ENCODE results near the gene LLCFC1. TPM values are rescaled to one million over a fixed set of nuclear protein-coding genes. Genes with fewer than 3 reads are reported as not detected.

LLCFC1 gene
- total RNA-seq, 2 donors from 2014 or later: 6.4 TPM; not detected in 1

GRCh38 chr7:142984297-142984696 is 45.0 kb downstream of the LLCFC1 start:
- Histone ChIP-seq H3K9me3 (no peaks in the 10 kb centered on the region), H3K4me3 (no peak overlapping the region), H3K27ac (no peak overlapping the region), H3K36me3 (no peaks in the 10 kb centered on the region), H3K4me1 (replicated peaks) (no peaks in the 10 kb centered on the region), H3K27me3 (replicated peaks; ENCODE audit: insufficient read depth) (no peaks in the 10 kb centered on the region)
- no peak for DNase-seq (ENCODE audit: low spot score)
- WGBS: 100% methylated on average over 1 of the region's 1 CpG
- no peak for TF ChIP-seq POLR2A (IDR thresholded peaks at IDR 0.05)
- no peak for TF ChIP-seq CTCF (IDR thresholded peaks at IDR 0.05)
- TF ChIP-seq POLR2AphosphoS5 (IDR thresholded peaks at IDR 0.05): no peak
- intact Hi-C loops (cut with DNase I): no loop called here

Other genes starting within 250 kb of the LLCFC1 start
- gene PRSS1, start 190.0 kb upstream of the LLCFC1 start, total RNA-seq: not detected
- gene PRSS2, start 168.5 kb upstream of the LLCFC1 start, total RNA-seq: not detected
- 100 to 1,000 TPM in 1 of 2 donors, 10 to 100 TPM in 1; 98.1 to 122 TPM for gene EPHB6, start 84.4 kb upstream of the LLCFC1 start, total RNA-seq
- gene TRPV6, start 53.7 kb upstream of the LLCFC1 start, total RNA-seq: 10 to 100 TPM; 47.0 to 82.0 TPM
- not detected for gene TRPV5, start 5.7 kb upstream of the LLCFC1 start, total RNA-seq
- 10 to 100 TPM in 1 of 2 donors, under 1 TPM in 1; 0.09 to 61.5 TPM for gene KEL, start 22.9 kb downstream of the LLCFC1 start, total RNA-seq
- not detected for gene OR9A2, start 87.6 kb downstream of the LLCFC1 start, total RNA-seq
- not detected for gene OR6V1, start 112.9 kb downstream of the LLCFC1 start, total RNA-seq
- gene PIP, start 192.6 kb downstream of the LLCFC1 start, total RNA-seq: 10 to 100 TPM in 1 of 2 donors, 1 to 10 TPM in 1; 2.2 to 98.2 TPM
- not detected for gene TAS2R39, start 243.9 kb downstream of the LLCFC1 start, total RNA-seq